ENCODE measurements around the gene LAMA5. TPM values are rescaled to one million over a fixed set of nuclear protein-coding genes. Genes with fewer than 3 reads are reported as not detected.

The LAMA5 gene
- total RNA-seq, 1 experiment from 2014 or later, result 171 TPM

GRCh38 chr20:62371588-62372041 lies 4.5 kb upstream of the LAMA5 start:
- DNase-seq (ENCODE audit: extremely low read depth, low read depth), result no peak

- DNase-seq (ENCODE audit: extremely low read depth, low read depth), result no peak
These were observed 3.9 kb upstream of the LAMA5 start for GRCh38 chr20:62370807-62371587.

DNA sequence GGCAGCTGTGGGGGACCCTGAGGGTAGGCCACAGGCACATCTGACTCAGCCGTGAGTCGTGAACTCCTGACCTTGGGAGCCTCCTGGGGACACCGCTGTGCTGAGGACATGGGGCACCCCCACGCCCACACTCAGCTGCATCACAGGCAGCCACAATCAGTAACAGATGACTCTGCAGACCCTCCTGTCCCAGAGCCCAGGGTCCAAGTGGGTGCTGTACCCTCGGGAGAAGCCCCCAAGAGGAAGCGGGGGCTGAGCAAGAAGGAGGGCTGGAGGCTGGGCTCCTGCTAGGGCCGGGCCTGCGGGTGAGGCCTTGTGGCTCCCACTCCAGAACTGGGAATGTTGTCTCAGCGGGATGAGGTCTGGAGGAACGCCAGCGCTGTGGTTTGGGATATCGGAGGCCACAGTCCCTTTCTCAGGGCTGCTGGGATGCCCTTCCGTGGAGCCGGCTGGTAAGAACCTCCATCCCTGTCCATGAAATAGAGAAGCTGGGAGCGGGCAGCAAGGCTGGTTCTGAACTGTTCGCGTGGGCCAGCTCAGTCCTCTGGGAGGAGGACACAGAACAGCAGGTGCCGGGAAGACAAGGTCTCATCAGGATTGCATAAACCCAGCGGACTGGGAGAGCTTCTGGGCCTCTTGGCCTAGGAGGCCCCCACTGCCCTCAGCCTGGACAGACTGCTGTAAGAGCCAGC lies 3.1 kb upstream of the LAMA5 start:
- no peak for DNase-seq (ENCODE audit: extremely low read depth, low read depth)

GRCh38 chr20:62369815-62370114 lies 2.7 kb upstream of the LAMA5 start:
- no peak for DNase-seq (ENCODE audit: extremely low read depth, low read depth)

- DNase-seq (ENCODE audit: extremely low read depth, low read depth), result no peak
These were observed 2.1 kb upstream of the LAMA5 start for GRCh38 chr20:62368976-62369814.

GRCh38 chr20:62368392-62368975 lies 1.4 kb upstream of the LAMA5 start:
- DNase-seq (ENCODE audit: extremely low read depth, low read depth), result no peak

DNA sequence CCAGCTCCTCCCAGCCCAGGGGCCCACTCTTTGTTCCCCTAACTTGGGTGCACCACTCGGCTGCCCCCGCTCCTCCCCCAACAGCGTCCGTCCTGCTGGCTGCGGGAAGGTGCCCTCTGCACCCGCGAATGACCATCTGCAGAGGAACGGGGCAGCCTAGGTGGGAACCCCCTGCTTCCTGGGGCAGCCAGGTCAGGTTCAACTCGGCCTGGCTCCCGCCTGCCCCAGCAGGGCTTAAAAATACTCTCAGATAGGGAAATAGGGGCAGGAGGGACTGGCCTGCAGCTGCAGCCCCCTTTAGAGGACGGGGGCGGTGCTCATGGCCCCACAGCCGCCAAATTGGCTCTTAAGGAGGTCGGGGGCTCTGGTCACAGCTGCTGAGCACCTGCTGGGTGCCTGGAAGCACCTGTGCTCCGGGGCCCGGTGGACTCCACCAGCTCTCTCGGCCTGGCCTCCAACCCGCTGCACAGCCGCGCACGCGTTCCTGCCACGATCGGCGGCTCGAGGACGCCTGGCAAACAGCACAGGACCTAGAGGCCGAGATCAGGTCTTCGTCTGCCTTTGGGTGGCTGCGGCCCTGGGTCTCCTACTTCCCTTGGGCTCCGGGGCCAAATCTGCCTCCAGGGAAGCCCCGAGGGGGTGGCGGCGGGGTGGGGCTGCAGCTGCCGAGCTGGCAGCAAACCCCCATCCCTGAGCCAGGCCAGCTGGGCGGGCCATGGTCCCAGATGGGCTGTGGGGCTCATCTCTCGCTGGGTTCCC lies 700 bp upstream of the LAMA5 start:
- DNase-seq (ENCODE audit: extremely low read depth, low read depth), result no peak

- no peak for DNase-seq (ENCODE audit: extremely low read depth, low read depth)
These were observed 559 bp downstream of the LAMA5 start for GRCh38 chr20:62366370-62367135.

- DNase-seq (ENCODE audit: extremely low read depth, low read depth), result no peak
These were observed 1.2 kb downstream of the LAMA5 start for GRCh38 chr20:62365814-62366369.

DNA sequence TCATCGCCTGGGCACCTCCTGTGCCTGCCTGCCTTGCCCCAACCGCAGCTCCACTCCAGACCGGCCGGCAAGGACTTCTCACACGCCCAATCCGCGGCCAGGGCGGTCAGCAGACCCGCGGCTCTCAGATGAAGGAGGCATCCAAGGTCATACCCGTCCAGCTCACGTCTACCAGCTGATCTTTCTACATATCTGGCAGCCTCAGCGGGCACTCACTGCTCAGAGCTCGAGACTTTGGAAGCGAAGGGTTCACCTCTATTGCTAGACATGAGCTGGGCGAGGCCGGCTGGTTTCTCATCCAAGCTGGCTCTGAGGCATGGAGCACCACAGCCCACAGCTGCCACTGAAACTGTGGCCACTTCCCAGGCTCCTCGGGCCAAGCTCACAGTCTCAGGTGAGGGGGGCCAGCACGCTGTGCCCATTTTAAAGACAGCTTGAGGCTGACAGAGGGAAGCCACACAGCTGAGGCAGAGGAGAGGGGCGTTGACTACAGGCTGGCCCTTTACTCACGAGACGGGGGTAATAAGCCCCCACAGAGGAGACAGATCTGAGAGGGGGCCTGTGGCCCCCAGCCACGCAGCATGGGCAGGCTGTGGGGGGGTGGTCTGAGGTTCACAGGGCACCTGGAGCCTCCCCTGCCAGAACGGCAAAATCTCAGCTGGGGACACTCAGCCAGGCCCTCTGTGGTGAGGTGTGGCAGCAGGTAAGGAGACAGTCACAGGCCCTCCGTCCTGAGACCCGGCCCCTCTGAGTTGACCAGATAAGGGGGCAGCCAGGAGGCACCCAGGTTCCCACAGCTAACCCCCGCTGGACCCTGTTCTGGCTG lies 2.0 kb downstream of the LAMA5 start:
- DNase-seq (ENCODE audit: extremely low read depth, low read depth), result no peak

DNA sequence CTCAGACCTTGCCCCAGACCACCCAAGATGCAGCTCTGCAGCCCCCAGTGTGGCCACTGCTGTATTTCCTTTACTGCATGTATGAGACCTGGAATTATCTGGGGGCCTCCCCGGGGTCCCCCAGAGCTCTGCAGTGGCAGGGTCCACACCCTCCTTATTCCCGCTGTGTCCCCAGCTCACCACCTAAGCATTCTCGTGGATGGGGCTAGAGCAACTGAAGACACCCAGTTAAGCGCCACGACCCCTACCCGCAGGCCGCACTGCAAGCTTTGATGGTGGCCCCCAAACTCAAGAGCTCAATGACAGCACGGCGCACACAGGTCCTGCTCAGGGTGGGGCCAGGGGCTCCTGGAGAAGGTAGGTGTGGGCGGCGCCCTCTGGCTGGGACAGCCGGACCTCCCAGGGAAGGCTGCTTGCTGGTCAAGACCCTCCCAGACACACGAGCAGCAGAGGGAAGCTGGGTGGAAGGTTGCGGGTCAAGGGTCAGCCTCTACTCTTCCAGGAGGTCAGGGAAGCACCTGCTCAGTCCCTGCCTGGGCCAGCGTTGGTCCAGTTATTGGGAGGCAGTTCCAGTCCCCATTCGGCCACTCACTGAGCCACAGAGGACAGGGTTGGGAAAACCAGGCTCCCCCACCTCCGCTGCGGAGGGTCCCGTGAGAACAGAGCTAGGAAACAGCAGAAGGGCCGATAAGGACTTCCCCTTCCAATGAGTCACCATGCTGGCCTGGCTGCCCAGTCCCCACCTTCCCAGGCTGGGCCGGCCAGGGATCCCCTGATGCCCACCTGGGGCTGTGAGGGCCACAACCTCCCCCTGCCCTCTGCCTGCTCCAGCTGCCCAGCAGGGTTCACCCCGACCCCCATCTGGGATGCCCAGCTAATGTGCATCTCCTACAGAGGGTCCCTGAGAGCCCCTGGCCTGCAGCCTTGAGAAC lies 2.9 kb downstream of the LAMA5 start:
- no peak for DNase-seq (ENCODE audit: extremely low read depth, low read depth)

GRCh38 chr20:62362991-62363919 lies 3.9 kb downstream of the LAMA5 start:
- DNase-seq (ENCODE audit: extremely low read depth, low read depth), result no peak

- DNase-seq (ENCODE audit: extremely low read depth, low read depth), result no peak
These were observed 4.5 kb downstream of the LAMA5 start for GRCh38 chr20:62362590-62362940.

DNA sequence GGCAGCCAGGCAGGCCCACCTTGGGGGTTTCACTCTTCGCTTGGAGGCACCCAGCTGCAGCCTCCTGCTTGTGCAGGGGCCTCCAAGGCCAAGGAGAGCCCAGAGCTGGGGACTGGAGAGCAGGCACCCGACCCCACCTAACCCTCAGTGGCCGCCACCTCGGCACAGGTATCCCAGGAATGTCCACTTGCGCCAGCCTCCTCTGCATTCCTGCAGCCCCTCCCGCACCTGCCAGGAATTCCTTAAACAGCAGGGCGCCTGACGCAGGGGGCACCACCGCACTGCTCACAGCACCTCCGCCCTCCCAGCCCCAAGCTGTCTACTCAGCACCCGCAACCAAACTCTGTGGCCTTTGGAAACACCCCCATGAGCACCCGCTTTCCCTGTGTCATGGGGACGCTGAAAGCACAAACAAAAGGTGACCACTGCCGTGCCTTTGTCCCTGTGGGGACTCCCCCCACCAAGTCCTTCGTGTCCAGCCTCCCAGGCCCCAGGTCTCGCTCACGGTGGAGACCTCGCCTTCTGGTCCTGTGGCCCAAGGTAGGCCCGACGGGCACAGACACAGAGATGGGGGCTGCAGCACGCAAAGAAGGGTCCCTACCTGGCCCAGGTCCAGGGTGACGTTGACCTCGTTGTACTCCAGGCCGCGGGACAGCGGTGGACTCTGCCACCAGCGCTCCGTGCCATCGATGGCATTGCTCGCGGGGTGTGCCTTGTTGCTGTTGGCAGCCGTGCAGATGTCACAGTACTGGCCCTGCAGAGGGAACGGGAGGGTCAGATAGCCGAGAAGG lies 5.1 kb downstream of the LAMA5 start:
- no peak for DNase-seq (ENCODE audit: extremely low read depth, low read depth)

Data from NCI-H460 (cell line).